GM04504 (cell line): ENCODE measurements around the gene SFMBT1.

ENCODE experiments used
- DNase-seq: peaks from one replicate; pipeline ENCODE4 v3.0.0-alpha.2; 2012; ENCODE audit warnings: low read depth

The SFMBT1 gene

DNA sequence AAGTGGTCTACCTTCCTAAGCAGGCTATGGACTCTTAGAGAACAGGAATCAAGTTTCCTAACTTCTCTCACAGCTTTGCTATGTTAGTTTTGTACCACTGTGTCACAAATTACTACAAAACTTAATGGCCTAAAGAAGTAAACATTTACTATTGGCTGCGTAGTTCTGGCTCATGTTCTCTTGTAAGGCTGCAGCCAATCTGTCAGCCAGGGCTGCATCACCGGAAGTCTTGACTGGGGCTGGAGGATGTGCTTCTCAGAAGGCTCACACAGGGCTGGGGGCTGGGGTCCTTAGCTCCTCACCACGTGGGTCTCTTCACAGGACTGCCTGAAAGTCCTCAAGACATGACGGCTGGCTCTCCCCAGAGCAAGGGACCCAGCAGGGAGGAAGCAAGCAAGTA, 164.0 kb downstream of the SFMBT1 start:
- no peak for DNase-seq

DNA sequence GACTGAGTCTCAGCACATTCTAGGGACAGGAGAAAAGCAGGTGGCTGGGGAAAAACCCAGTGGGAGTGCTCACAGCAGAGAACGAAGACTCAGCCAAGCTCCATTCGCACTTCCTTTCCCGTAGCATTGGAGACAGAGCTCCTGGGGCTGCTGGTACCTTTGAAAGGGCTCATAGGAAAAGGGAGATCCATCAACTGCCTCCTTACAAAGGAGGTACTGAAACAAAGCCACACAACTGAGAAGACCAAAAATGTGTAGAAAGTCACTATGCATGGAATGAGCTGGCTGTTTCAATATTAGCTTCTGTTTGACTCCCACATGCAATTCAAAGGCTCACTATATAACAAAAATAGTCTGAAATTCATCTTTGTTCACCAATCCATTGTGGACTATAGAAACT, 165.4 kb downstream of the SFMBT1 start:
- no peak for DNase-seq

DNA sequence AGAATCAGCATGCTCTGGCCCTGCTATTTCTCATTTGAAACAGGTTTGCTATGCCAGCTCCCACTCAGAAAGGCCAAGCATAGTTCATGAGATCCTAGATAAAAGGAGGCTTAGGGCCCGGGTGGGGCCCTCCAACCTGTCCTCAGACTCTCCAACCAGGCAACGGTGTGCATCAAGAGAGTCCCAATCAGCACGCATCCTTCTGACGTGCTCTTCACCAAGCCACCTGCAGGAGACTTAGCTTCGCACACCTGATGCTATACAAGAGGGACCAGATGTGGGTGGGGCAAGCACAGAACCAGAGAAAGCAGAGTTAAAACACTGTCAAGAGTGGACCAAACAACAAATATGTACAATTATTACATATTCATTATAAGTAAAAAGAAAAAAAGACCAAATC, 165.8 kb downstream of the SFMBT1 start:
- no peak for DNase-seq

DNA sequence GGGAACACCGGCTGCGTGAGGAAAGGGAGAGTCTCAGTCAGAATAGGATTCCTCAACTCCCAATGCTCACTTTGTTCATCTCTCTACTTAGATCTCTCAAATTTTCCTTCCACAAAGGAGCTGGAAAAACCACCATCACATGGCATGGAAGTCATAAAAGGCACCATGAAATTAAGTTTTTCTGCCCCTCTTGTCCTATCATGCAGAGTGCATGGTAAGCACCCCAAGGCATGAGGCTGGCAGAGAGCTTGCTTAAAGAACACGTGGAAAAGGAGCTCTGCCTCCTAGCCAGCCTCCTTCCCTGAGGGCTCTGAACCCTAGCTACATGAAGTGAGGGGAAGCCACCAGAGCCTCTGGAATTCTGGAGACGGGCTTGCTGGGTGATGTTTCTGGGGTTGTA, 166.3 kb downstream of the SFMBT1 start:
- DNase-seq = no peak

DNA sequence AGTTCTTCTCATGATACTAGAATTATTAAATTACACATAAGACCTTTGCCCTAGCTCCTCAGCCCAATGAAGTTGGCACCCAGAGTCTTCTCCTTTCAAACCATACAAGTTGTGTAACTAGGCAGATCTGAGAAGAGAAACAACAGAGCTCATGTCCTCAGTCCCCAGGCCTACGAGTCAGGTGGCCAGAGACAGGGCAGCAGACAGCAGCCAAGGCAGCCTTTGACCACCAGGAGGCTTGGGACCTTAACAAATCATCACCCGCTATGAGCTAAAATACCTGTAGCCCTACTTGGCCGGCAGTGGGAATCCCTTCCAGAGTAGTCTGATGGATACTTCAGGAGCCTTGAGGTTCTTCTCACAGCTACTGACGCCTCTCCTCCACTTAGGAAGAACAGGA, 166.8 kb downstream of the SFMBT1 start:
- DNase-seq = no peak

DNA sequence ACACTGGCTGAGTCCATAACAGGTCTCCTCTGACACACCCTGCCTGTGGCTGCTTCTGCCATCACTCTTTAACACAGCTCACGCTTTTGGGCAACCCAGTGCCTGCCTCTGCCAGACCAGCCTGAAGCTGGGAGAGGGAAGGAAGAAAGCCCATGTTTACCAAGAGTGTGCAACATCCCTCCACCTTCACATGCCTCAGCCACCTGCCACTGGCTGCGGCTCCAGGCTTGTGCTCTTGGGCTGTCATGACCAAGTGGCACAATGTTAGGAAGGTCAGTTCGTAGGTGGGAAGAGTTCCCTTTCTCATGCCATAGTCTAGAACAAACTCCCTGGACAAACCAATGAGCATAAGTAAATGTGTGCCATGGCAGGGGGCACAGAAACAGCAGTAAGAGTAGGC, 168.8 kb downstream of the SFMBT1 start:
- no peak for DNase-seq

DNA sequence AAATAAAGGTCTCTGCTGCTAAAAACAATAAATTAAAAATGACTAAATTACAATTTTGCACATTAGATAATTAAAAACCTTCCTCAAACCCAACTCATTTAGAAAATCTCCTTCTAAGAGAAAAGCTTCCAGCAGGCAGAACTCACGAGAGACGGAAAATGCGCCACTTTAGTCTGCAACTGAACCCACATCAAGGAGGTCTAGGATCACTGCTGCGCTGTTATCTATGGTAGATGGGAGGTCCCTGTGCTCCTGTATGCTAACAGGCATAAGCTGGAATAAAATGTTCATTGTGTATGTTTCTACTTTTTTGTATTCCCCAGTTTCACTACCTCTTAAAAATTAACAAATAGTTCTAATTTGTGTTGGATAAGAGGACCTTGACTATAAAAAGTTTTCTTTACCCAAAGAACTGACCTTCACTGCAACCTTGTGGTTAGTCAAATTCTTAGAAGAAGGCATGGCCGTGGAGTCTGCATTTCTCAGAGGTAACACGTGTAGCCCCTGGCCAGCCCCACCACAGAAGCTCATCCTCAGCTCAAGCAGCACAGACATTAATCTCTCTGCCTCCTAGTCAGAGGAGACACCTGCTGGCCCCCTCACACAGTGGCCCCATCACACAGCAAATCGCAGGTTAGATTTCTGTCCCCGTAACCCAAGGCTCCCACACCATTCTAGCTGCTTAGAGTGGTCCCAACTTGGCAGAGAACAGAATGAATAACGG, 170.8 kb downstream of the SFMBT1 start:
- DNase-seq = no peak

DNA sequence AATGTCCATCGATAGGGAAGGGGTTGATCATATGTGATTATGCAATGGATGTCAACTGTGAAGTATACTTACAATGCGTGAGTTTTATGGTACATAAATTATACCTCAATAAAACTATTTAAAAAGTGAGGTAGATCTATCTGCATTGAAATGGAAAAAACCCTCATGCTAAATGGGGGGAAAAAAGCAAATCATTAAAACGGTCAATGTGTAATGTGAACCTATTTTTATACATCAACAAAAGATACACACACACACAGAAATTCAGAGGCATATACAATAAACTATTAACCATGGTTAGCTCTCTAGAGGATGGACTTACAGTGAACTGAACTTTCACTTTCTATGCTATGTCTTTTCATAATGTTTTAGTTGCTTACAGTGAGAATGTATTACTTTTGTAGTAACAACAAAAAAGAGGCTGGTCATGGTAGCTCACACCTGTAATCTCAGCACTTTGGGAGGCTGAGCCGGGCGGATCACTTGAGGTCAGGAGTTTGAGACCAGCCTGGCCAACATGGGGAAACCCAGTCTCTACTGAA, 171.6 kb downstream of the SFMBT1 start:
- no peak for DNase-seq

DNA sequence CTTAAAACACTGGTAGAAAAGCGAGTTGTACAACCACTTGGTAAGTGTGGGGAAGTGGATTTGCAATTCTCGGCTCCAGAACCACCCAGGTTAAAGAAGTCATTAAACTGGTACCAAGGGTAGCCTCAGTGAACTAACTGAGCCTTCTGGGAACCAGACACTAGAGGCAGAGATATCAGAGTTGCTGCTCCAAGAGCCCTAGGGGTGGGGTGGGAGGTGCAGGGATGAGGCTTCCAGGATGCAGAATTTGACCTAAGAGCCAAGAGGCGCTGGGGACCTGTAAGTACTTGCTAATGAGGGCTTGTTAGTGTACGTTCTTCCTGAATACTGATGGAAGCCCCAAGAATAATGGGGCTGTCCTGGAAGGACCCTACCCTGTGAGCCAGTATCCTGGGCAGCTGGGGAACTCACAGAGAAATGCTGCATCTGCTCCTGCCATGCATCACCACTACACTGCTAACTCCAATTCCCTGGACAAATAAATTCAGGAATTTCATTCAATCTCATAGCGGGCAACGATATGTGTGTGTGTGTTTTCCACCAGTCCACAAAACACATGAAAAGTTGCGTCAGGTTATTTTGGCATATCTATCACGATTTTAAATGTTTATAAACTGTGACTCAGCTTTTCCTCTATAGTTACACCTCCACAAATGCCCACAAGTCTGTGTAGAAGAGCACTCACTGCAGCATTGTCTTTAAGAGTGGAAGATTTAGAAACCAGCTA, 172.3 kb downstream of the SFMBT1 start:
- DNase-seq = peak; percentile 31

DNA sequence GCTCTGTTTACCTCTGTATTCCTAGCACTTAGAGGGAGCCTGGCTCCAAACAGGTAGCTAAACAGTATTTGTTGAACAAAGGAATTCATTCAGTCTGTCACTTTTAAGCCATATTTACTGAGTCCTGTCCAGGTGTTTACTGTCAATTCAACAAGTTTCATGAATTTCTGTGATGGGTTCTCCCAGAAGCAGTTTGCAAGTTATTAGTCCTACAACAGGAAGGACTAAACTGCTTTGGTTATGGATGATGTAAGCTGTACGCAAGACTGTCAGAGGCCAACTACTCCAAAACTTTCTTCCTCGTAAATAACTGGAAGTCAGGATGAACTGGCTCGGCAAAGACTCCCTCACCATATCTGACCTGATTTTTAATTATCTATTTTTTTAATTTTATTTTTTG, 173.6 kb downstream of the SFMBT1 start:
- DNase-seq = no peak

DNA sequence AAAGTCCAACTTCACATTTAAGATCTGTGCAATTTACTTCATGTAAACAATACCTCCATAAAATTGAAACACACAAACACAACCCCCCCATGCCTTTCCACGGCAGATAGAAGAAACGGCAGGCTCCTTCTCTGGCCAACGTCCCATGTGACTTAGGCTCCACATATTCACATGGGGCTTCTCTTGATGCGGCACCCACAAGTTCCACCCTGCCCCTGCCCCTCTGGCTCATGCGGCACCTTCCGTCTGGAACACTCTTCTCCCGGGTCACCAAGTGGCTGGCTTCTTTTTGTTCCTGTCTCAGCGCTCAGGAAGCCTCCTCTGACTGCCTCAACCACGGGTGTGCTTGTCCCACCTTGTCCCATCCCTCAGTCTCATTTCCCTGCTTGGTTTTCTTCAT, 174.1 kb downstream of the SFMBT1 start:
- no peak for DNase-seq

DNA sequence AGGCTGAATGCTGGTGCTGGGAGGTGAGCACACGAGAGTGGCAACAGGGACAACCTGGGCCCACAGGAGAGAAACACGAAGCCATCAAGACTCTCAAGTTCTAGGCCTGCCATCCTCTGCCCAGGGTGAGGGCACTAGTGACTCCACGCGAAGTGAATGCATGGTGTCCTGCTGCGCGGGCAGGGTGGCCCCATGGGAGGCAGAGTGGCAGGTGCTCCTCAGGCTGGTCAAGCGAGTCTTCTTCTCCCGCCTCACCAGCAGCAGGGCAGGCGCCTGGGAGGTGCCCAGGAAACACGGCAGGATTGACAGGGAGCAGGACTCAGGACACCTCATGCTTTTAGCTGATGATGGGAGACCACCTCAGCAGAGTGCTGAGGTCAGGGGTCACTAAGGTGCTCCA, 175.4 kb downstream of the SFMBT1 start:
- no peak for DNase-seq

DNA sequence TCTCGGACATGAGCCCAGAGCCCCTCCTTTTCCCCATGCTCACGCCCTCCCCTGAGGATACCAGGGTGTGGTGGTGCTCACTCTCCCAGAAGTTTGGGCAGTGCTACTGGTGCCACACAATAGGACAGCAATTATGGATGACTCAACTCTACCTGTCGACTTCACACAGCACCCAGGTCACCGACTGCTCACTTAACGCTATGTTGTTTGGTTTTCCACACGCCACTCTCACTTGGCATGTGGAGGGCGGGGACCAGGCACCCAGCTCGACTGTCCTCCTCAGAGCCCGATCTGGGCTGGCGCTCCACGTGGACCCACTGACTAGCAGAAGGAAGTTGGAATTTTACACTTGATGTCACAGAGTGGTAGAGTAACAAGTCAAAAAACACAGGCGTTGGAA, 179.4 kb downstream of the SFMBT1 start:
- no peak for DNase-seq

DNA sequence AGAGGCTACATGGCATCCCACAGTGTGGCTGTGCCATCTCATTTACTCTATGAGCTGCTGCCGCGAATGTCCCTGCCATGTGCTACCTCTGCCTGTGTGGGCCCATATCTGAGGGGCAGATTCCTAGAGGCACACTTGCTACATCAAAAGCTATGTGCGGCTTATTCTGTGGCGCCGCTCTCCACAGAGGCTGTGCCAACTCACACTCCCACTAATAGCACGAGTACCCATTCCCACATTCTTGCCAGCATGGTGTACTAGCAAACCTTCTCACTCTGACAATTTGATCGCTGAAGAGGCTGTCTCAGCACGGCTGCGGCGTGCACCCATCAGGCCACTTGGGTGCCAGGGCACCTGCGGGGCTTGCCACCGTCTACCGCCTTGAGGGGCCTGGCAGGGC, 179.9 kb downstream of the SFMBT1 start:
- no peak for DNase-seq

DNA sequence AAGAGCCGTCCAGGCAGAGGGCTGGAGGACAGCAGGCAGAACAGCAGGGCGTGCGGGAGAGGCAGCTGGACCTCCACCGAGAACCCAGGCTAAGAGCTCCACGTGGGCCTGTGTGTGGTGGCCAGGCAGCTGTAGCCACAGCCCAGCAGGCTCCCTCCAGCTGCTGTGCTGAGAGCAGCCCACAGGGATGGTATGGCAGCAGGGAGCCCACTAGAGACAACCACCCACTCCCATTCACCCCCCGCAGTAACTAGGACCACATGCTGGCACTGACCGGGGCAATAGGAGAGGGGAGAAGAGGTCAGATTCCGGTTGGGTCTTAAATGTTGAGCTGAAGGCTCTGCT, 185.5 kb downstream of the SFMBT1 start:
- DNase-seq = no peak

DNA sequence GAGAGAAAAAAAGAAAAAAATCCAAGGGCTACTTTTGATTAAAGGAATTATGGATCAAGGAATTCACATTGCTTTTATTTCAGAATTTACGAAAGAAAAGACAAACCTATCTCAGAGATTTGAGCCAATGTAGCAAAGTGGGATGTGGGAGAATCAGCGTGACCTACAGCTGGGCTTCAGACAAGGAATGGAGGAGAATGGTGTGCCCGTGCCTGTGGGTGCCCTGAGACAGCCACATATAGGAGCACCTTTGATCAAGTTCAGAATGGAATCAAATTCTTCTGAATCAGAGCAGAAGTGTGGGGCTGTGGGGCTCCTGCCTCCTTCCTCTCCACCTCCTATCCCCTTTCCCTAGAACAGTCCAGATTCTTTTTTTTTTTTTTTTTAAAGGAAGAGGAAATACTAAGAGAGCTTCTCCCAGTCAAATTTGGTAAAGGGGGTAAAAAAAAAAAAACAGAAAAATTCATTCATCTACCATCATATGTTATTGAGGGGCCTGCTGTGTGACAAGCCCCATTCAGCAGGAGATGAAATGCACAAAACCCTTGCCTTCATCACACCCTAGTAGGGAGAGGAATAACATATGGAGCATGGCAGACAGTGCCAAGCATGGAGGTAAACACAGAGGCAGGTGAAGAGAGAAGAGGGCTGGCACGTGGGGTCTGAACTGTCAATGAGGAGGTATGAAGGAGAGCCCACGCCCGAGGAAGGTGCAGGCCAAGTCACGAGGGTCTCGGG, 186.0 kb downstream of the SFMBT1 start:
- no peak for DNase-seq

DNA sequence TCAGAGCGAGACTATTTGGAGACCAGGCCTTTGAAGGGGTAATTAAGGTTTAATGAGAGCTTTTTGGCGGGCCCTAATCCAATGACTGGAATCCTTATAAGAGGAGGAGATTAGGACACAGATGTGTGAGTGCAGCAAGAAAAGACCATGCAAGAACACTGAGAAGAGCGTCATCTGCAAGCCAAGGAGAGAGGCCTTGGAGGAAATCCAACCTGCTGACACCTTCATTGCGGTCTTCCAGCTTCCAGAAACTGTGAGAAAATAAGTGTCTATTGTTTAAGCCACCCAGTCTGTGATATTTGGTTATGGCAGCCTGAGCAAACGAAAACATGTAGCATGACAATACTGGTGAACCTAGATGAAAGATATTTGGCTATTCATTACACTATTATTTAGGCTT, 188.0 kb downstream of the SFMBT1 start:
- no peak for DNase-seq

DNA sequence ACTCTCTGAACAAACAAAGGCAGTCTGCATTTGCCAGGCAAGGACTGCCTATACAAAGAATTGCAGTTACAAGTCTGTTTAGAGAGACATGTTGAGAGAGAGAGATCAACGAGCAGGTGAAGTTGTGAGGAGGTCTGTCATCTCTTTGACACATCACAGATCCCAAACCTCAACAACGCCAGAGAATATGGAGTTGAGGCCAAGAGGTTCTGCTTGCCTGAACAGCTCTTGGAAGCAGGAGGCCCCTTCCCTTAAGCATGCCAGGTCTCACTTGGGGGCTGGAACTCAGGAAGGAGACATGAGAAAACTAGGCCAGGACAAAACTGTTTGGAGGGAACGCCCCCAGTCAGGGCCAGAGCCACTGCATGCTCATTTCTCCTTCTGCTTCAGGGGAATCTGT, 188.7 kb downstream of the SFMBT1 start:
- DNase-seq = no peak

DNA sequence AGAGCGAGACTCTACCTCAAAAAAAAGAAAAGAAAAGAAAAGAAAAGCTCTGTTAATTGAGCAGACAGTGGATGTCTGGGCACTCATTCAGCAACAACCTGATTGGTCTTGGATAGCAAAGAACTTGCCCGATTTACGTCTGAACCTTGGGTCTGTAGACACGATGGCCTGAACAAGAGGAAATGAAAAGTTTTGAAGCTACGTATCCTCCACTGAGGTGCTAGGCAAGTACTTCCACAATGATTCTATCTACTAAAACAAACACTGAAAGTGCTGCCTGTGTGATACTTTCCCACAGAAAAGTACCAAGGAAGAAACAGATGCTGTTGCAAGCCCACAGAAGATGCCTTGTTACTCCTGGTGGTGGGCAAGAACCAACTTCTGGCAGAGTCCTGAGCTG, 189.2 kb downstream of the SFMBT1 start:
- no peak for DNase-seq

DNA sequence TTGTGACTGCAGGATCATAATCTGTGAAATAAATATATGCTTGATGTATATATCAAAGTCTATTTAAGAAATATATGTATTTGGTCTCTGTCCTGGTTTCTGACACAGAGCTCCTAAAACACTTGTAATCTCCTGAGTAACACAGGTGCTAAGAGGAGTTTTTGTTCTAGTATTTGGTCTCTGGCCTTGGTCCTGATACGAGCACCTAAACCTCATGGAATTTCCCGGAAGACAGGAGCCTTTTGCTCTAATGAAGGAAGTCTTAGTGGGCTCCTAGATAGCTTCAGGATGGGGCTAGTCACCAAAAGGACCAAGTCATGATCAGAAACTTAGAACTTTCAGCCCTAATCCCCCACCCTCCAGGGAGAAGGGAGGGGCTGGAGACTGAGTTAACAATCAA, 191.9 kb downstream of the SFMBT1 start:
- DNase-seq = no peak
